G401.6 (cell line): ENCODE measurements around the gene RPAP3.

Experiments
- FAIRE-seq: peaks from 2 replicates; lab custom pipeline; 2012; peaks lifted over from hg19 to GRCh38; lab: Jason Lieb, UNC

RPAP3 gene

GRCh38 chr12:47743311-47743860, 37.6 kb upstream of the RPAP3 start:
- no peak for FAIRE-seq

- no peak for FAIRE-seq
Measured at GRCh38 chr12:47742253-47742825, 36.5 kb upstream of the RPAP3 start.

GRCh38 chr12:47741340-47741703, 35.5 kb upstream of the RPAP3 start:
- no peak for FAIRE-seq

- no peak for FAIRE-seq
Measured at GRCh38 chr12:47740606-47741339, 34.9 kb upstream of the RPAP3 start.

- no peak for FAIRE-seq
Measured at GRCh38 chr12:47739979-47740378, 34.1 kb upstream of the RPAP3 start.

- no peak for FAIRE-seq
Measured at GRCh38 chr12:47739297-47739696, 33.5 kb upstream of the RPAP3 start.

- no peak for FAIRE-seq
Measured at GRCh38 chr12:47737936-47738594, 32.2 kb upstream of the RPAP3 start.

- FAIRE-seq = no peak
Measured at GRCh38 chr12:47736877-47737676, 31.2 kb upstream of the RPAP3 start.

- no peak for FAIRE-seq
Measured at GRCh38 chr12:47736216-47736615, 30.4 kb upstream of the RPAP3 start.

GRCh38 chr12:47735649-47736048, 29.8 kb upstream of the RPAP3 start:
- no peak for FAIRE-seq

- FAIRE-seq = no peak
Measured at GRCh38 chr12:47734725-47735480, 29.1 kb upstream of the RPAP3 start.

- FAIRE-seq = no peak
Measured at GRCh38 chr12:47733142-47733541, 27.3 kb upstream of the RPAP3 start.

GRCh38 chr12:47732504-47732903, 26.7 kb upstream of the RPAP3 start:
- no peak for FAIRE-seq

- no peak for FAIRE-seq
Measured at GRCh38 chr12:47731723-47732122, 25.9 kb upstream of the RPAP3 start.

- no peak for FAIRE-seq
Measured at GRCh38 chr12:47730341-47730744, 24.5 kb upstream of the RPAP3 start.

GRCh38 chr12:47729233-47729632, 23.4 kb upstream of the RPAP3 start:
- FAIRE-seq = no peak

GRCh38 chr12:47725893-47726292, 20.1 kb upstream of the RPAP3 start:
- no peak for FAIRE-seq

- no peak for FAIRE-seq
Measured at GRCh38 chr12:47725091-47725772, 19.4 kb upstream of the RPAP3 start, which contains the start of gene ENDOU. Gene ENDOU (minus strand): TSS chr12:47725490. CDS start chr12:47725413, 77 bp downstream.

- FAIRE-seq = no peak
Measured at GRCh38 chr12:47722941-47723631, 17.3 kb upstream of the RPAP3 start.

GRCh38 chr12:47722136-47722834, 16.5 kb upstream of the RPAP3 start:
- FAIRE-seq = no peak
